VCaP (cell line): Measurements from ENCODE around the gene FHDC1.

ENCODE experiments used
- H3K27ac ChIP-seq: fragments of 450-650 bp; 2 replicates; pipeline ENCODE4 v1.5.1; 2017
- TF ChIP-seq, protein P1 (sequence below): fragments of 450-650 bp; conservative IDR thresholded peaks from 2 replicates; pipeline ENCODE4 v1.5.1; 2017; ENCODE audit warnings: mild to moderate bottlenecking, moderate library complexity

FHDC1 gene

DNA sequence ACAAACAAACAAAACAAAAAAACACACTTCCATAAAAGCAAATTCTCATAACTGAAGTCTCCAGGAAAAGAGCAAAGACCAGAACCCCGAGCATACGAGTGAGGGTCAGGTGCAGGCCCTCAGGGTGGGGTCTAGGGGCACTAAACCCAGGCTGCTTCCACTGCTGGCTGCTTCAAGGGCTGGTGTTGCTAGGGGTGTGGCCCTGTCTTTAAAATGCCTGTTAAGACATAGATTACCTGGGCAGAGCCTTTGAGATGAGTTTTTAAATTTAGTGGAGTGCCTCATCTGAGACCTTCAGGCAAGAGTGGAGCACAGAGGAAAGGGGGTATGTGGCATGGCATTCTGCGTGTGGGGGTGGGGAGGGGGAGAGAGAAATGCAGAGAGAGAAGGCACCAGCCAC lies 87.0 kb downstream of the FHDC1 start:
- TF ChIP-seq, protein P1, sequence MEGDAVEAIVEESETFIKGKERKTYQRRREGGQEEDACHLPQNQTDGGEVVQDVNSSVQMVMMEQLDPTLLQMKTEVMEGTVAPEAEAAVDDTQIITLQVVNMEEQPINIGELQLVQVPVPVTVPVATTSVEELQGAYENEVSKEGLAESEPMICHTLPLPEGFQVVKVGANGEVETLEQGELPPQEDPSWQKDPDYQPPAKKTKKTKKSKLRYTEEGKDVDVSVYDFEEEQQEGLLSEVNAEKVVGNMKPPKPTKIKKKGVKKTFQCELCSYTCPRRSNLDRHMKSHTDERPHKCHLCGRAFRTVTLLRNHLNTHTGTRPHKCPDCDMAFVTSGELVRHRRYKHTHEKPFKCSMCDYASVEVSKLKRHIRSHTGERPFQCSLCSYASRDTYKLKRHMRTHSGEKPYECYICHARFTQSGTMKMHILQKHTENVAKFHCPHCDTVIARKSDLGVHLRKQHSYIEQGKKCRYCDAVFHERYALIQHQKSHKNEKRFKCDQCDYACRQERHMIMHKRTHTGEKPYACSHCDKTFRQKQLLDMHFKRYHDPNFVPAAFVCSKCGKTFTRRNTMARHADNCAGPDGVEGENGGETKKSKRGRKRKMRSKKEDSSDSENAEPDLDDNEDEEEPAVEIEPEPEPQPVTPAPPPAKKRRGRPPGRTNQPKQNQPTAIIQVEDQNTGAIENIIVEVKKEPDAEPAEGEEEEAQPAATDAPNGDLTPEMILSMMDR = no peak
- H3K27ac ChIP-seq = no peak overlapping the region

DNA sequence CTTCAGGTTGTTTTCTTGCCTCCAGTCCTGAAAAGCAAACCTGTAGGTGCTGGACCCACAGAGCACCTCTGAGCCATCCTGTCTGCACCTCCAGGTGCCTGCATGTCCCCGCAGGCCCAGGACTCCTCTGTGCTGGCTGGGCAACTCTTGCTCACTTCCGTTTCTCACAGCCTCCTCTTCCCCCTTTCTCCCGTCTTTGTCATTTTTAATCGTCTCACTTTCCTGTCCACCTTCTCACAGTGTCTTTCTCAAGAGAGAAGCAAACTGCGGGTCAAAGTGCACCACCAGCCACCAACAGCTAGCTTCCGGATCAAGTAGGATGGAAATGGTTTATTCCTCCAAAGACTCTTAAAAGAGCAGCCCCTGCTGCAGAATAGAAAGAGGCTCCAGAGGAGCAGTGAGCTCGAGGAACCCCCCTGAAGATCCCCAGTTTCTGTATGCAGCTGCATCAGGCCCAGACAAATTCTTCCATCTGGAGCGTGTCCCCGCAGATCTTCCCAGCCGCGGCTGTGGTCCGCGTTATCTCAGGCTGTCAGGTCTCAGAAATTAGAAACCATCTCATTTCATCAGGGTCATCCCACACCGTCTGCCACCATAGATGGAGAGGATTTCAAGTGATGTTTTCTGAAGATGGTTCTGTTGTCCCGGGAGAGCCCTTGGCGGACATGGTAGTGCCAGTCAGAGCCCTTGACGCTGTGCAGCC lies 87.7 kb downstream of the FHDC1 start:
- TF ChIP-seq, protein P1 = no peak
- no peak overlapping the region for H3K27ac ChIP-seq

DNA sequence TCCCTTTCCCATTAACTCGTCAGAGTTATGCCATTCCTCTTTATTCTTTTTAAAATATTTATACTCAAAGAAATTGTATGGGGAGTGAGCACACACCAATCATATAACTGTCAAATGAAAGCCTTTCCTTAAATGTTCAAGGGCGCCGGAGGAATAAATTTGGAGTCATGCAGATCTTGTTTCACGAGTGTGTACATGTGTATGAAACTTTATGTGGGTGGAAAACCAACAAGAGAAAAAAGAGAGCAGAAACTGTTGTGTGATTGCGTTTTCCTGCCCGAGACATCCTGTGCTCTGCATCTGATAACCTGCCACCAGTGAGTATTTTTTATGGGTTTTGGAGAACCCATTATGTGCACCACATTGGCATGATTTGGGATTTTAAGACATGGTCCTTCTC lies 88.3 kb downstream of the FHDC1 start:
- TF ChIP-seq, protein P1 = no peak
- H3K27ac ChIP-seq = no peak overlapping the region

DNA sequence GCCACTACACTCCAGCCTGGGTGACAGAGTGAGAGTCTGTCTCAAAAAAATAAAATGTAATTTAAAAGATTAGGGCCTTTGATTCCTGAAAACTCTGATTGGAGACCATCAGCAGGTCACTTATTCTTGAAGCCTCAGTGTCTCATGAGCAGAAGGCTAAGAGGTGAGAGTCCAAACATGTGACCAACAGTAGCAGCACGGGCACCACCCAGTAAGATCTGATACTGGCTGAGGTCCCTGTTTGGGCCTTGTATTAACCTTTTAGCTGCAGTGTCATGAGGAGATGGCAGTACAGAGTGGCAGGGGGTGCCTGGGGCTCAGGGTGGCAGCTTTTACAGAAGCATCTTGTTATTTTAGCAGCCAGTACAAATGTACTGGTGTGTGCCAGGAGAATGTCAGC lies 89.3 kb downstream of the FHDC1 start:
- no peak overlapping the region for H3K27ac ChIP-seq
- TF ChIP-seq, protein P1 = no peak

DNA sequence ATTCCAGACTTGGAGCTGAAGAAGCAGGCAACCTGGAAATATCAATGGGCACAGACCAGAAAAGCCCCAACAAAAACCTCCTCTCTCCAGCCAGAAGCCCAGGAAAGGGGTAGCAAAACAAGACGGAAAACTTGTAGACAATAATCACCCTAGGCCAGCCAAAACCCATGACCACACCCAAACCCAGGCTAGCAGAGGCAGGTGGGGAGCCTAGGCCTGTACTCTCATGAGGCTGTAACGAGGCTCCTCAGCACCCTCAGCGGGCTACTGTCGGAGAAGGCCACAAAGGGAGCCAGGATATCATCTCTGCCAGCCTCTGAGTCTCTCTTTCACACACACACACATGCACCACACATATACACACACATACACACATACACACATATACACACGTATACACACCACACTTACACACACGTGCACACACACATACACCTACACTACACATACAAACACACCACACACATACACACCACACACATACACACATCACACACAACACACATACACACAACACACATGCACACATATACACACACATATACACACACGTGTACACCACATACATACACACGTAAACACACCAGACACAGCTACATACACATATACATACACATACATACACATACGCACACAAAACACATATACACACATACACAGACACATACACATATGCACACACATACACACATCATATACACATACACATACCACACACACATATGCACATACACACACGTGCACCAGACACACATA lies 90.6 kb downstream of the FHDC1 start:
- TF ChIP-seq, protein P1 = no peak
- no peak overlapping the region for H3K27ac ChIP-seq

DNA sequence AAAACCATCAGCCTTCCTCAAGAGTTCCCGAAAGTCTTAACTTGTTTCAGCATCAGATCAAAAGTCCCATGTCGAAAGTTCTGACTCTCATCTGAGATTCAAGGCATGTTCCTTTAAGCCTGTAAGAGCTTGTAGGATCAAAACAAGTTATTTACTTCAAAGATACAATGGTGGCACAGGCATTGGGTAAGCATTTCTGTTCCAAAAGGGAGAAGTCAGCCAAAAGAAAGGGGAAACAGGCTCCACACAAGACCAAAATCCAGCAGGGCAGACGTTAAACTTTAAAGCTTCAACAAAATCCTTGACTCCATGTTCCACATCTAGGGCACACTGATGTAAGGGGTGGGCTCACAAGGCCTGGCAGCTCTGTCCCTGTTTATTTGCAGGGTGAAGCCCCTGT lies 91.7 kb downstream of the FHDC1 start:
- no peak overlapping the region for H3K27ac ChIP-seq
- TF ChIP-seq, protein P1 = no peak

DNA sequence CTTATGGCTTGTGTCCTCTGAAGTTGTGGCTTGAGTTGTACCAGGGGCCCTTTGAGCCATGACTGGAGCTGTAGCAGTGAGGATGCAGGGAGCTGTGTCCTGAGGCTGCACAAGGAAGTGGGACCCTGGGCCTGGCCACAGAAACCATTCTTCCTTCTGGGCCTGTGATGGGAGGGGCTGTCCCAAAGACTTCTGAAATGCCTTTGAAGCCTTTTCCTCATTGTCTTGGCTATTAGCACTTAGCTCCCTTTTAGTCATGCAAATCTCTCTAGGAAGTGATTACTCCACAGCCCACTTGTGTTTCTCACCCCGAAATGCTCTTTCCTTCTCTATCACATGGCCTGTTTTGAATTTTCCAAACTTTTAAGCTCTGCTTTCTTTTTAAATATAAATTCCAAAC lies 92.4 kb downstream of the FHDC1 start:
- TF ChIP-seq, protein P1 = no peak
- no peak overlapping the region for H3K27ac ChIP-seq
